Memory B cell (primary cell): ENCODE measurements around the gene KANSL1.
"Not testable (repeated sequence)": the region's sequence is repeated elsewhere in the genome, so short reads cannot be mapped to it uniquely, and the experiment has no call there.

Source experiments
- ATAC-seq: fragments of 150-1000 bp; cut with Tn5 transposase; 2 replicates; pipeline ENCODE4 v1.10.0; 2021; ENCODE audit warnings: low read depth, mild to moderate bottlenecking, moderate library complexity
- DNase-seq, 2 donors: peaks; one replicate each; pipeline ENCODE4 v3.0.0; 2022; ENCODE audit warnings: low spot score in 2 of 2
- H3K27ac Mint-ChIP-seq: one replicate; pipeline ENCODE4 v1.8.0; 2022; ENCODE audit warnings: mild to moderate bottlenecking, moderate library complexity, mixed read lengths
- H3K27me3 Mint-ChIP-seq: one replicate; pipeline ENCODE4 v1.8.0; 2022; ENCODE audit warnings: mixed read lengths
- H3K36me3 Mint-ChIP-seq: one replicate; pipeline ENCODE4 v1.8.0; 2022; ENCODE audit warnings: mild to moderate bottlenecking, mixed read lengths
- H3K4me1 Mint-ChIP-seq: one replicate; pipeline ENCODE4 v1.8.0; 2022; ENCODE audit warnings: mixed read lengths
- H3K4me3 Mint-ChIP-seq: one replicate; pipeline ENCODE4 v1.8.0; 2022; ENCODE audit warnings: mild to moderate bottlenecking, moderate library complexity, mixed read lengths
- H3K9me3 Mint-ChIP-seq: one replicate; pipeline ENCODE4 v1.8.0; 2022; ENCODE audit warnings: mixed read lengths

The KANSL1 gene

GRCh38 chr17:46099865-46100264 is 93.4 kb downstream of the KANSL1 start:
- Mint-ChIP-seq H3K27ac (no peak overlapping the region), H3K36me3 (no peaks in the 10 kb centered on the region), H3K27me3 (no peaks in the 10 kb centered on the region), H3K4me1 (peaks cover 33% of the 10 kb centered on the region), H3K4me3 (no peak overlapping the region), H3K9me3 (no peaks in the 10 kb centered on the region)
- no peak for ATAC-seq
- DNase-seq = no peak

GRCh38 chr17:46097497-46097896 is 95.7 kb downstream of the KANSL1 start:
- Mint-ChIP-seq H3K27me3 (no peaks in the 10 kb centered on the region), H3K4me1 (peaks cover 19% of the 10 kb centered on the region), H3K9me3 (no peaks in the 10 kb centered on the region), H3K4me3 (no peak overlapping the region), H3K36me3 (peaks cover 2% of the 10 kb centered on the region), H3K27ac (peak overlapping the region; percentile 61)
- DNase-seq (no peak), ATAC-seq (no peak)

GRCh38 chr17:46092991-46093390 is 100.2 kb downstream of the KANSL1 start:
- peaks cover 9% of the 10 kb centered on the region for H3K36me3 Mint-ChIP-seq
- no peak overlapping the region for H3K27ac Mint-ChIP-seq
- ATAC-seq (no peak), DNase-seq (no peak)
- no peaks in the 10 kb centered on the region for H3K9me3 Mint-ChIP-seq
- no peak overlapping the region for H3K4me3 Mint-ChIP-seq
- peaks cover 16% of the 10 kb centered on the region for H3K4me1 Mint-ChIP-seq
- no peaks in the 10 kb centered on the region for H3K27me3 Mint-ChIP-seq

- ATAC-seq (no peak), DNase-seq (no peak)
- peaks cover 17% of the 10 kb centered on the region for H3K4me1 Mint-ChIP-seq
- no peaks in the 10 kb centered on the region for H3K9me3 Mint-ChIP-seq
- H3K36me3 Mint-ChIP-seq = peaks cover 12% of the 10 kb centered on the region
- H3K4me3 Mint-ChIP-seq = no peak overlapping the region
- no peaks in the 10 kb centered on the region for H3K27me3 Mint-ChIP-seq
- no peak overlapping the region for H3K27ac Mint-ChIP-seq
Observed at GRCh38 chr17:46090871-46091270, 102.4 kb downstream of the KANSL1 start.

- Mint-ChIP-seq H3K36me3 (peaks cover 12% of the 10 kb centered on the region), H3K4me3 (no peak overlapping the region), H3K27me3 (no peaks in the 10 kb centered on the region), H3K27ac (peak overlapping the region; percentile 36), H3K4me1 (peaks cover 20% of the 10 kb centered on the region), H3K9me3 (no peaks in the 10 kb centered on the region)
- ATAC-seq (no peak), DNase-seq (no peak)
Observed at GRCh38 chr17:46089389-46089965, 103.8 kb downstream of the KANSL1 start.

GRCh38 chr17:46088595-46088994 is 104.6 kb downstream of the KANSL1 start:
- H3K36me3 Mint-ChIP-seq = peaks cover 10% of the 10 kb centered on the region
- peaks cover 20% of the 10 kb centered on the region for H3K4me1 Mint-ChIP-seq
- peak overlapping the region; percentile 9 for H3K27ac Mint-ChIP-seq
- ATAC-seq = no peak
- H3K9me3 Mint-ChIP-seq = no peaks in the 10 kb centered on the region
- no peak for DNase-seq
- H3K27me3 Mint-ChIP-seq = no peaks in the 10 kb centered on the region
- no peak overlapping the region for H3K4me3 Mint-ChIP-seq

GRCh38 chr17:46087871-46088270 is 105.4 kb downstream of the KANSL1 start:
- ATAC-seq, DNase-seq, H3K27ac Mint-ChIP-seq: not testable (repeated sequence)

GRCh38 chr17:46086821-46087220 is 106.4 kb downstream of the KANSL1 start:
- ATAC-seq = no peak
- DNase-seq = no peak
- H3K4me3 Mint-ChIP-seq = no peak overlapping the region
- H3K36me3 Mint-ChIP-seq = peaks cover 10% of the 10 kb centered on the region
- H3K4me1 Mint-ChIP-seq = peaks cover 25% of the 10 kb centered on the region
- H3K9me3 Mint-ChIP-seq = no peaks in the 10 kb centered on the region
- no peaks in the 10 kb centered on the region for H3K27me3 Mint-ChIP-seq
- H3K27ac Mint-ChIP-seq = no peak overlapping the region

More at GRCh38 chr17:46087871-46088270, 105.4 kb downstream of the KANSL1 start:
- H3K9me3 Mint-ChIP-seq, H3K27me3 Mint-ChIP-seq, H3K36me3 Mint-ChIP-seq, H3K4me3 Mint-ChIP-seq: not testable (repeated sequence)
- H3K4me1 Mint-ChIP-seq = peaks cover 20% of the 10 kb centered on the region

GRCh38 chr17:46085522-46085921 is 107.7 kb downstream of the KANSL1 start:
- H3K4me3 Mint-ChIP-seq = no peak overlapping the region
- H3K36me3 Mint-ChIP-seq = peaks cover 11% of the 10 kb centered on the region
- DNase-seq (no peak), ATAC-seq (no peak)
- H3K27ac Mint-ChIP-seq = no peak overlapping the region
- H3K4me1 Mint-ChIP-seq = peaks cover 27% of the 10 kb centered on the region
- H3K9me3 Mint-ChIP-seq = no peaks in the 10 kb centered on the region
- no peaks in the 10 kb centered on the region for H3K27me3 Mint-ChIP-seq

GRCh38 chr17:46082257-46082656 is 111.0 kb downstream of the KANSL1 start:
- DNase-seq (no peak), ATAC-seq (no peak)
- Mint-ChIP-seq H3K27ac (peak overlapping the region; percentile 62), H3K27me3 (no peaks in the 10 kb centered on the region), H3K36me3 (peaks cover 9% of the 10 kb centered on the region), H3K9me3 (no peaks in the 10 kb centered on the region), H3K4me3 (no peak overlapping the region), H3K4me1 (peaks cover 13% of the 10 kb centered on the region)

- H3K9me3 Mint-ChIP-seq = no peaks in the 10 kb centered on the region
- H3K27me3 Mint-ChIP-seq = no peaks in the 10 kb centered on the region
- no peak overlapping the region for H3K27ac Mint-ChIP-seq
- DNase-seq (no peak), ATAC-seq (no peak)
- peaks cover 6% of the 10 kb centered on the region for H3K36me3 Mint-ChIP-seq
- no peak overlapping the region for H3K4me3 Mint-ChIP-seq
- peaks cover 10% of the 10 kb centered on the region for H3K4me1 Mint-ChIP-seq
Observed at GRCh38 chr17:46081018-46081320, 112.3 kb downstream of the KANSL1 start.

- Mint-ChIP-seq H3K27ac (no peak overlapping the region), H3K36me3 (peaks cover 8% of the 10 kb centered on the region), H3K4me3 (no peak overlapping the region), H3K4me1 (peaks cover 12% of the 10 kb centered on the region), H3K27me3 (no peaks in the 10 kb centered on the region), H3K9me3 (no peaks in the 10 kb centered on the region)
- ATAC-seq (no peak), DNase-seq (no peak)
Observed at GRCh38 chr17:46080118-46081017, 112.9 kb downstream of the KANSL1 start.

GRCh38 chr17:46078675-46079074 is 114.6 kb downstream of the KANSL1 start:
- ATAC-seq (no peak), DNase-seq (no peak)
- Mint-ChIP-seq H3K4me1 (peaks cover 9% of the 10 kb centered on the region), H3K27me3 (no peaks in the 10 kb centered on the region), H3K36me3 (peaks cover 11% of the 10 kb centered on the region), H3K4me3 (no peak overlapping the region), H3K9me3 (no peaks in the 10 kb centered on the region), H3K27ac (peak overlapping the region; percentile 17)

GRCh38 chr17:46074540-46074939 is 118.7 kb downstream of the KANSL1 start:
- ATAC-seq = no peak
- no peak overlapping the region for H3K27ac Mint-ChIP-seq

GRCh38 chr17:46072998-46073397 is 120.2 kb downstream of the KANSL1 start:
- H3K27me3 Mint-ChIP-seq = no peaks in the 10 kb centered on the region
- DNase-seq (no peak), ATAC-seq (no peak)
- no peaks in the 10 kb centered on the region for H3K9me3 Mint-ChIP-seq
- H3K27ac Mint-ChIP-seq = peak overlapping the region; percentile 50
- no peak overlapping the region for H3K4me3 Mint-ChIP-seq
- H3K36me3 Mint-ChIP-seq = peaks cover 7% of the 10 kb centered on the region
- peaks cover 8% of the 10 kb centered on the region for H3K4me1 Mint-ChIP-seq

More at GRCh38 chr17:46074540-46074939, 118.7 kb downstream of the KANSL1 start:
- Mint-ChIP-seq H3K27me3 (no peaks in the 10 kb centered on the region), H3K4me1 (peaks cover 8% of the 10 kb centered on the region), H3K9me3 (no peaks in the 10 kb centered on the region), H3K36me3 (peaks cover 7% of the 10 kb centered on the region), H3K4me3 (no peak overlapping the region)
- DNase-seq = no peak
